ENCODE results near the gene DIDO1.

DNA sequence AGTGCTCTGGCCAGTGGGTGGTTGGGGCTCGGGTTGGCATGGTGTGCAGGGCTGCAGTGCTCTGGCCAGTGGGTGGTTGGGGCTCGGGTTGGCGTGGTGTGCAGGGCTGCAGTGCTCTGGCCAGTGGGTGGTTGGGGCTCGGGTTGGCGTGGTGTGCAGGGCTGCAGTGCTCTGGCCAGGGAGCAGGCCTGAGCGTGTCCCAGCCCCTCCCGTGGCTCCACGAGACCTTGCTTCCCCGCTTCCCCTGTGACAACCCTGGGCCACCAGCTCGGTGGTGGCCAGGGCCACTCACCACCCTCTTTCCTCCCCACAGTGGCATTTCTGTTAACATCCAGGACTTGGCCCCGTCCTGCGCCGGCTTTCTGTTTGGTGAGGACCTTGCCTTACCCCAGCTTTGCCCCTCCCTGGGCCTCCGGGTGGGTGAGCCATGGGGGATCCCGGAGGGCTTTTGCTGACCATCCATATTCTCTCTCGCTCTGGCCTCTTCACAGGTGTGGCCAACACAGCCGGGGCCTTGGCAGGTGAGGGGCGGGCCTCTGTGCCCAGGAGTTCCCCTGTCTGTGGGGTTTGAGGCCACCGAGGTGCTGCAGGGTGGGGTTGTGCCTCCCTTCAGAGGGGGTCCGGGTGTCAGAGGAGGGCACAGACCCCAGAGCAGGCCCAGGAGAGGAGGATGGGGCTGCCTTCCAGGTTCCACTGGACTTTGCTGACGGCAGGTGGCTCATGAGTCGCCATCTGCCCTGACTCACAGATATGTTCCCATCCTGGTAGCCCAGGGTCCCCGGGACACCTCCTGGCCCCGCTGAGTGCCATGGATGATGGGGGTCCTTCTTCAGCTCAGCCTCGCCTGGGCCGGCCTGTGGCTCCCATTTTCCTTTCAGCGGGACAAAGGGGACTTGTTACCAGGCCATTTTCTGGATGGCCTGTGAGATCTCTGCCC, 40.2 kb upstream of the DIDO1 start:
- TF ChIP-seq POLR2A (IDR thresholded peaks at IDR 0.05) (no peak), EP300 (IDR thresholded peaks at IDR 0.05) (no peak)
